Suppressor macrophage treated with lipopolysaccharide for 4 hours (primary cell): ENCODE measurements around the gene CCL4.
A peak's percentile ranks its signal among the peaks of the same experiment; 100 is the strongest.
"Not testable (repeated sequence)": the region's sequence is repeated elsewhere in the genome, so short reads cannot be mapped to it uniquely, and the experiment has no call there.

Source experiments
- DNase-seq: peaks from one replicate; pipeline ENCODE4 v3.0.0-alpha.2; 2020

Gene CCL4

DNA sequence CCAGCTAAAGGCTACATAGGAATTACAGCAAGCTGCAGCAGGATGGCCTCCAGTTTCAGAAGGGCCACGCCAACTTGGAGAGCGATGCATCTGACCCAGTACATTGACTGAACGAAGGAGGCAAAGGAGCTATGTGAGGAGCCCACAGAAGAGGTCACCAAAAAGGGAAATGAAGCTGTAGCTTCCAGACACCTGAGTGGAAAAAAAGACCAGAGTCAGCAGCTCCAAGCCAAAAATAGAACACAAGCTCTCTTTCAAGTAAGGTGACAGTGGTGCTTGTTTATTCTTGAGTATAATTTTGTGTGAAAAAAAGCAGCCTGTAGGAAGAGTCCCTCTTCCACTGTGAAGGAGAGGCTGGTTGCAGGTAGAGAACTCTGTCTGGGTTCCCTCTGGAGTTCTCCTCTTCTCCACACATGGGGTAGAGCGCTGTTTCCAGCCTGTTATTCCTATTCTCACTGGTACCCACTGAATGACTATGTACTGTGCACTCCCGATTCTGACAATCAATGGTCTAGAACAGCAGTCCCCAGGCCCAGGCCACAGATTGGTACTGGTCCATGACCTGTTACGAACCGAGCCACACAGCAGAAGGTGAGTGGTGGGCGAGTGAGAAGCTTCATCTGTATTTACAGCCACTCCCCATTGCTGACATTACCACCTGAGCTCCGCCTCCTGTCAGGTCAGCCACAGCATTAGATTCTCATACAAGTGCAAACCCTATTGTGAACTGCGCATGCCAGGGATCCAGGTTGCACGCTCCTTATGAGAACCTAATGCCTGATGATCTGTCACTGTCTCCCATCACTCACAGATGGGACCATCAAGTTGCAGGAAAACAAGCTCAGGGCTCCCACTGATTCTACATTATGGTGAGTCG is 15.1 kb downstream of the CCL4 start:
- DNase-seq, result no peak

DNA sequence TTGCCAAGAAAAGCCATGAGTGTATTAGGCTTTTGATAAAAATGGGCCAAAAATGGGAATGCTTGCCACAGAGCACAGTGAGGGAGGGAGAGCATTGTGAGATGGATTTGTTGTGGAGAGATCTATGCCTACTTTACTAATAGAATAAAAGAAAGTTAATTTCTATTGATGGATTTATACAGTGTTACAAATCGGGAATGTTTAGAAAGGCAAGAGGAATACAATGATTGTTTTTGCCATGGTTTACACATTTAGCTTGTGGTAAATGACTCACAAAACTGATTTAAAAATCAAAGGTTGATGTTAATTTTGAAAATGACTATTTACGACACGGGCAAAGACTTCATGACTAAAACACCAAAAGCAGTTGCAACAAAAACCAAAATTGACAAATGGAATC is 16.6 kb downstream of the CCL4 start:
- no peak for DNase-seq

DNA sequence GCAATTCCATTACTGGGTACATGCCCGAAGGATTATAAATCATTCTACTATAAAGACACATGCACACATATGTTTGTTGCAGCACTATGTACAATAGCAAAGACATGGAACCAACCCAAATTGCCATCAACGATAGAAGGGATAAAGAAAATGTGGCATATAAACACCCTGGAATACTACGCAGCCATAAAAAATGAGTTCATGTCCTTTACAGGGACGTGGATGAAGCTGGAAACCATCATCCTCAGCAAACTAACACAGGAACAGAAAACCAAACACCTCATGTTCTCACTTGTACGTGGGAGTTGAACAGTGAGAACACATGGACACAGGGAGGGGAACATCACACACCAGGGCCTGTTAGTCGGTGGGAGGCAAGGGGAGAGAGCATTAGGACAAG is 17.5 kb downstream of the CCL4 start:
- DNase-seq, result not testable (repeated sequence)

DNA sequence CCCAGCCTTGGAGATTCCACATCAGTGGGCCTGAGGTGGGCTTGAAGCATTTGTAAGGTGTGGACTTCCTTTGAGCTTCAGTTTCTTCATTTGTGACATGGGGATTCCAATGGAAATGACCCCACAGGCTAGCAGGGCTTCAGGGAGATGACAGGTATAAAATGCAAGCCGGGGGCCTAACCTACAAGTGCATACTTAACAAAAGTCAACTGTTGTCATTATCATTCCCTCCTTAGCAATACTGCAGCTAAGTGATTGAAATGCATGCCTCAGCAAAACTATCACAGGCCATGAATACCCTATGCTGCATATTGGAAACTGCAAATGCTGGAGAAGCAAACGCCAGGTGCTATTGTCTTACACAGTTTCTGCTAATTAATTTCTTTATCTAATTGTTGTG is 19.8 kb downstream of the CCL4 start:
- DNase-seq, result no peak

DNA sequence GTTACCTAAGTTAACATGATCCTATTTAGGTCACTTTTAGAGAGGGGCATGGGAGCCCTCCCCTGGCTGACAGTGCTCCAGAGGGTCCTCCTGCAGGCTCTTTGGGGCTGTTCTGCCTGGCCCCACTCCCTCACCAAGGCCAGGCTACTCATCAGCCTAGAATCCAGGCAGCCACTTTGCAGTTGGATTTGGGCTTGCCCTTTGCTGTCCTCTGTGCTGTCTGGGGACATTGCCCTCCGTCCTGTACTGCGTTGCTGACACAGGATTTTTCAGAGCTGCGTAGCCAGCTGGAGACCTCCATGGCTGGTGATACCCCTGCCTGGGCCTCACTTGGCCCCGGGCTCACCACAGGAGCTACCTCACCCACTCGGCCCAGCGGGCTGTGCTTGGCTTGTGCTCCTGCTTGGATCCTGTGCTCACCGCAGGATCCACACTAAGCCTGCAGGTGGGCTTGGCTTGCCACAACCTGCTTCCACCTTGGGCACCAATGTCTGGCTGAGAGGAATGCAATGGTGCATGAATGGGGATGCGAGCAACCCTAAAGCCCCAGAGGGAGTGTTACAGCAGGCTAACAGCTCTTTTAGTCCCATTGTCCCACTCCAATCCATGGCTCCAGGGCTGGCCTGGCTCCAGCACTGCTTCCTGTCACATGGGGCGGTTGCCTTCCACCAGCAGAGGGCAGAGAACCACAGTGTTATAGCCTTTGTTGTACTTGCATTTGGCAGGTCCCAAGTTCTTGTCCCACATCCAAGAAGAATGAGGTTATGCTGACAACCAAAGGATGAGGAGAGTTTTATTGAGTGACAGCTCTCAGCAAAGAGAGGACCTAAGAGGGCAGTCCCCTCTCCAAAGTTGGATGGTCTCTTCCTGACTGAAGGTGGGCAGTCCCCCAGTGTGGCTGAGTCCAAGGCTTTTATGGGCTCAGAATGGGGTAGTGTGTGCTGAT is 21.5 kb downstream of the CCL4 start:
- no peak for DNase-seq

DNA sequence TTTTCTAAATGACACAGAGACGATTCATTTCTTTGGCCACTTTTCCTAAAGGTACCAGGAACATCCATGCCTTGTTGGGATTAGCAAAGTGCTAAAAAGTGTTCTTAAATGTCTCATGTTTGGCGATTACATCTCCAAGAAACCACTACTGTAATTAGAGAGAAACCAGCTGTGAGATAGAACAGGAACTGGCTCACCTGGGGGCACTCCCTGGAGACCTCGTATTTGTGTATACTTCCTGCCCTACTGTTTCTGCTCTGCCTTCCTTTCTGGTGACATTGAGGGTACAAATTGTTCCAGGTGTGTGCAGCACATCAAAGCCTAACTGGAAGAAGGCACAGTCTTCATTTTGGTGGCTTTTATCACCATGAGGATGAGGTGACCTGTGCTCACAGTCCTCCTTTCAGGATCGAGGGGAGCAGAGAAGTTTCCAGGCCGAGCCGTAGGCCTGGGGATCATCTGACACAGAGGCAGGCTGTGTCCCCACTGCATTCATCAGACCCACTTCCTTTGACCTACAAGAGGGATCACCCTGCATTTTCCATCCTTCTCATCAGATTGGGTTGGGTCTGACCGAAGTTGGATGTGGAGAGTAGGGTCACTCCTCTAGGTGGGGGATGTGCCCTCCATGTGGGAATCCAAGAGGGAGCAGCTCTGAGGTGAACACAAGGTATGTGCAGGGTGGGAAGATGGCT is 23.7 kb downstream of the CCL4 start:
- no peak for DNase-seq

DNA sequence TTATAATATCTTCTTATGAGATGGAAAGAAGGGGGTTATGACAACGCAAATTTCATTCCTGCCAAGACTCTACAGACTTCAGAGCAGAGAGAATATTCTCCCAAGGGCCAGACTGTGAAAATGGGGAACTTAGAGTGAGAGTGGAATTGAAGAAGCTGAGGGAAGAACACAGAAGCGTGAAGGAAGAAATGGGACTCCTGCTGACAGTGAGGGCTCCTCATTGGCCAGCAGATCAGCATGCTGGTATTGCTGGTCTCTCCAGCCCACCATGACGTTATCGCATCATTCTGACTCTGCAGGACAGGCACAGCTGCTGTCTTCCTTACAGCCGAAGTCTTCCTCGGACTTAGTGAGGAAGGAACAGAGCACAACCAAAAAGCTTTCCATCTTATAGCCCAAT is 24.3 kb downstream of the CCL4 start:
- peak; percentile 51 for DNase-seq

DNA sequence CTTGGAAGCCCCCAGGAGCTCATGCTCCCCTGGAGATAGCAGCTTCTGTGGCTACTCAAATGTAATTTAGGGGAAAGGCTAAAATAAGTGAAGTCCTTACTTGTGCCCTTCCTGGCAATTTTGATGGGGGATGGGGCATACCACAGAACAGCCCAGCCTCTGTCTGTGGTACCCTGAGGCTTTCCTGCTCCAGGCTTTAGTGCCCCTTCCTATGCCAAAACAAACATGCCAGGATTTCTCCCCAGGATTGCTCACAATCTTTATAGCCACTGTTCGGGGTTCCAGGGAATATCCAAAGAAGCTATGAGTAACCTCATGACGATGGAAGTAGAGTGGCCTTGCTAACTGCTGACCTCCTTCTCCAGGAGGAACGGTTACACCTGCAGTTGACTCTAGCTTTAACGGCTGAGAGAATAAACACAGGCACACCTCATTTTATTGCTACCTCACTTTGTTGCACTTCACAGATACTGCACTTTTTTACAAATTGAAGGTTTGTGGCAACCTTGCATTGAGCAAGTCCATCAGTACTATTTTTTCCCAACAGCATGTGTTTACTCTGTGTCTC is 24.9 kb downstream of the CCL4 start:
- no peak for DNase-seq

DNA sequence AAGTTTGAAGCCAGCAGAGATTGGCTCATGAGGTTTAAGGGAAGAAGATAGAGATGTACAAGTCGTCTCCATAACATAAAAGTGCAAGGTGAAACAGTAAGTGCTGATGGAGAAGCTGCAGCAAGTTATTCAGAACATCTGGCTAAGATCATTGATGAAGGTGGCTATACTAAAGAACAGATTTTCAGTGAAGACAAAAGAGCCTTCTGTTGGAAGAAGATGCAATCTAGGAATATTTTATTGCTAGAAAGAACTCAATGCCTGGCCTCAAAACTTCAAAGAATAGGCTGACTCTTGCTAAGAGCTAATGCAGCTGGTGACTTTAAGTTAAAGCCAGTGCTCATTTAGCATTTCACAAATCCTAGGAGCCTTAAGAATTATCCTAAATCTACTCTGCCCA is 26.0 kb downstream of the CCL4 start:
- DNase-seq, result no peak

DNA sequence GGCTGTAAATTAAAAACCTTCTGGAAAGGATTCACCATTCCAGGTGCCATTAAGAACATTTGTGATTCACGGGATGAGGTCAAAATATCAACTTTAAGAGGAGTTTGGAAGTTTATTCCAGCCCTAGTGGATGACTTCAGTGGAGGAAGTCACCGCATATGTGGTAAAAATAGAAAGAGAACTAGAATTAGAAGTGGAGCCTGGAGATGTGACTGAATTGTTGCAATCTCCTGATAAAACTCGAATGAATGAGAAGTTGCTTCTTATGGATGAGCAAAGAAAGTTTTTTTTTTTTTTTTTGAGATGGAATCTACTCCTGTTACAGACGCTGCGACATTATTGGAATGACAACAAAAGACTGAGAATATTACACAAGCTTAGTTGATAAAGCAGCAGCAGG is 26.7 kb downstream of the CCL4 start:
- DNase-seq, result peak; percentile 56

DNA sequence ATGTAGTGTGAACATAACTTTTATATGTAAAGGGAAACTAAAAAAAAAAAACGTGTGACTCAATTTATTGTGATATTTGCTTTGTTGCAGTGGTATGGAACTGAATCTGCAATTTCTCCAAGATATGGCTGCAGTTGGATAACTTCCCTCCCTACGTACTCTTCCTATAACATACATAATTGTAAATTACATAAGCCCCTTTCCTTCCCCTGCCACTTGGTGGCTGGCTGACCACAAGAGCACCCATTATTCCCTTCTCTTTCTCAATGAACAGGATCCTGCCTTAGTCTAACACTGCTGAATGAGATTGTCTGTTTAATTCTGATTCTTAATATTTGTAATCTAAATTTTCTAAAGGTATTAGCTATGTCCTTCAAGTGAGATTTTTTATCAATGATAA is 27.8 kb downstream of the CCL4 start:
- peak; percentile 88 for DNase-seq

DNA sequence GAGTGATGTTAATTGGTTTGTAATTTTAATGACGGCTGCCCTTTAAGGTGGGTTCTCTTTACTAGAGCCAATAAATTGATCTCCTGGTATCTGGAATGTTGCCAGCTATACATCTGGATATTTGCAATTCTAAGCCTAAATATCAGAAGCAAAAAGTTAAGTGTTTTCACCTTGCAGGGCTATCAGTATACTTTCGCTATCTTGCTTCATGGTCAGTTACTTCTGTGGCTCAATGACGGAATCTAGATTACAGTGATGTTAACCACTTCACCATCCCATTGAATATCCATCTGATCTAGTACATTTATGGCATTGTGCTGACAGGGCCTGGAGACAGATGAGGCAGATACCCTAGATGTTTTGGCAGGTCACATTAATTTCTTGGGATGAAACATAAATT is 28.3 kb downstream of the CCL4 start:
- no peak for DNase-seq

DNA sequence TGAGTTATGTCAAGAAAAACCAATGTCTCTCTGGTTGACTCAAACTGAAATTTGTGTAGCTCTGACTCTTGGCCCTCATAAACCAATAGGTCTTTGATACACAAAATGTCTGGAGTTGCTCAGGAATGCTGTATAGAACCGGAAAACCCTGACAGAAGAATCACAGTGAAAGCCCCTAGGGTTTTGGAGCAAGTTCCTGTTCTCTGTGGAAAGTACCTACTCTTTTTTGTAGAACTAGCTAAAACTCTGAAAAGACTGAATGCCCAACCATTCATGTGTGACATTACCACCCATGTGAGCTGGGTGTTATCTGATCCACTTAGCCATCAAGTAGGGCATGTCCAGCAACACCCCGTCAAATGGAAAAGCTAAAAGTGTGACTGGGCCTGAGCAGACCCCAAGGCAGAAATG is 28.8 kb downstream of the CCL4 start:
- DNase-seq, result peak; percentile 74

DNA sequence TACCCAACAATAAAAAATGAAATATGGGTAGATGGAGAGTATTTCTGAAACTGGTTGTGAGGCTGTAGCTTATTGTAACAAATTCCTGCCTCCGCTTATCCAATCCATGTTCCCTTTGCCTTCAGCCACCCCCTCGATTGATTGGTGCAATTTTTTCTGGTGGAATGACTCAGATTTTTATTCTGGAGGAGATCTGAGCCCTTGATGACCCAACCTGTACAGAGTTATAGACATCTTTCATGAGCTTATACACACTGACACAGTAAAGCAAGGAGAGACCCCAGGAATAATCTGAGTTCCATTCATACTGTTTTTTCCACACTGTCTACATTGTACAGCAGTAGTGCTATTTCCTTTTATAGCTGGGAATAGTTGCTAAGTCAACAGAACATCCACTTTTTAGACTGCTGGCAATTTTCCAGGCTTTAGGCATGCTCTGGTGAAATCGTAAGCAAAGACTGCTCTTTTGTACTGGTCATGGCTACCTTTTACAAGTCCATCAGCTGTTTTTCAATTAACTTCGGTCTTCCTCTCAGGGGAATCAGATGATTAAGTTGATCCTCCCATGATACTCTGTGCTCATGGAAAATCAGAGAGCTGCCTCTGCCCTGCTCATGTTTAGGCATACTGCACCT is 30.1 kb downstream of the CCL4 start:
- peak; percentile 88 for DNase-seq

DNA sequence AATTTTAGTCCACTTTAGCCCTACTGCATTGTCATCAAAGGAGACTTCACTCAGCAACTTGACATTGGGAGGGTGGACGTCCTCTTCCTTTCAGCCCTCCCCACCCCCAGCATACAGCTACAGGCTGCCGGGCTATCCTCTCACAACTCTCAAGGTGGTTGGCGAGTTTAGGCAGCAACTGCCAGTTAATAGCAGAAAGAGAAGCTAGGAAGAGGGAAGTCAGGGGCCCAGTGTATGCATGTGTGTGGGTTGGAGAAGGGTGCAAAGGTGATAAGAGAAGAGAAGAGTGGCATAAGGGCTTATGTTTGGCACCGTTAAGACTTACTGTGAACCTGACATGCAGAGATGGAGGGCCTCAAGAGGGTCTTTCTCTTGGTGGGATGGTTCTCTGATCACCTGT is 31.8 kb downstream of the CCL4 start:
- no peak for DNase-seq

DNA sequence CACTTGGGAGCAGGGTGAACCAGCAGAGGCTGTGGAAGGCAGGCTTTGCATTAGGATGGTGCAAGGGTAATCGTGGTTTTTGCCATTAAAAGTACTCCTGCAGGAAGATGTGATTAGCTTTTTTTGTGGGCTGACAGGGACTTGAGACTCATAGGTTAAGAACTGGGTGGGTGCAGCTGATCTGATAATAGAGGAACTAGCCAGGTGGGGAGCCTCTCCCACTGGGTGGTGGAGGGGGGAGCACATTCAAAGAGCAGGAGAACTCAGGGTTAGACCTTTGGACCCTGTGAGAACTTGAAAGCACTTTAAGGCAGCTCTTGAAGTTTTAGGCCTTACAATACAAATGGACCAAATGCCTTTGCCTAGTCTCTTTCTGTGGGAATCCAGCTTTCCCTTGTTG is 32.4 kb downstream of the CCL4 start:
- no peak for DNase-seq

DNA sequence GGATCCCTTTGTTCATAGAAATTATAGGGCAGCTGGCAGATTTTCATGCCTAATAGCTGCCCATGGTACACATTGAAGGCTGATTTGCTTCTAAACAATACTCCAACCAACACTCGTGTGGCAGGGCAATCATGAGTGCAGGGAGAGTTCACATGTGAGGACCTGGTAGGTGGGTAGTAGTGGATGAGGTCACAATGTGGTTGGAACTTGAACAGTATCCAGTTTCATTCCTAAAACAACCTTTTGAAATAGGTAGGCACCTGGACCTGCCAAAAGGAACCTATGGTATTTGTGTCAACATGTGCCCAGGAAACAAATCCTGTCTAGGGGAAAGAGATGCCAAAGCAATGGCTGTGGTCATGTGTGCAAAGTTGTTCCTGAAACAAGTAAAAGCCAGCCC is 32.8 kb downstream of the CCL4 start:
- DNase-seq, result no peak

DNA sequence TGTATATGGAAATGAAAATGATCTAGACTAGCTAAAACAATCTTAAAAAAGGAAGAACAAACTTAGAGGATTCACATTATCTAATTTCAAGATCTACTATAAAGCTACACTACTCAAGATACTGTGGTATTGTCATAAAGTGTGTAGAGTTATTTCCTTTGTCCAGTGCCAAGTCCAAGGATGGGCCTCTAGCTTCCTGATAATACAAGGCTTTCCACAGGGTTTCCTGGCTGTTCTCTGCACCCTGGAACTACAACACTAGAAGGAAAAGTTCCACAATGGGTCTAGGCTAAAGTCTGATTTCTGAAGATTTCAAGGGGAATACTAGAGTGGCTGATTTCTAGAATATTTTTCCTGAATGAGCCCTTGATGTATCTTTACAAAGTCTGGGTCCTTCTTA is 38.6 kb downstream of the CCL4 start:
- no peak for DNase-seq

DNA sequence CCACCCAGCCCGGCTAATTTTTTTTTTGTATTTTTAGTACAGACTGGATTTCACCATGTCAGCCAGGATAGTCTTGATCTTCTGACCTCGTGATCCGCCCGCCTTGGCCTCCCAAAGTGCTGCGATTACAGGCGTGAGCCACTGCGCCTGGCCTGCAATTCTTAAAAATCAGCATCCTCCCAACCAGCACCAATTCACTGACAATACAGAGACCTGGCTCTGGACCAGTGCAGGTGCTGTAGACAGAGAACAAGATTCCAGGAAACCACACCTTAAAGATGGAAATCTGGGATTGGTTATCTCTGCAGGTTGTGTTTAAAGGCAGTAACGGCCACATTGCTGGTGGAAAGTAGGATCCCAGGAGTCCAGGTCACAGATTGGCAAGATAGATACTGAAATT is 39.2 kb downstream of the CCL4 start:
- DNase-seq, result no peak

DNA sequence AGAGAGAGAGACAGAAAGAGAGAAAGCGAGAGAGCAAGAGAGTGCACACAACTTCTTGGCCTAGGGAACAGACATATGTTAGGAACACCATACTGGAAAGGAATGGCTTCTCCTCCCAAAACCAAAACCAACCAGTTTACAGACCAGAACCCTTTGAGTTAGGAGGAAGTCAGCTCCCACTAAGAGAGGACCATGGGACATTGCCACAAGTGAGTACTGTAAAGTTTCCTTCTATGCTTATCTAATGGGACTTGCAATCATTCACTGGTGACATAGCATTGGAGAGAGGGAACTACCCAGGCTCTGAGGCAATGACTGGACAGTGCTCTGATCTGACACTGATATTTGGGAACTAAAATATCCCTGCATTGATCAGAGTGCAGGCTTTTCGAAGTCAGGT is 40.4 kb downstream of the CCL4 start:
- DNase-seq, result peak; percentile 84

DNA sequence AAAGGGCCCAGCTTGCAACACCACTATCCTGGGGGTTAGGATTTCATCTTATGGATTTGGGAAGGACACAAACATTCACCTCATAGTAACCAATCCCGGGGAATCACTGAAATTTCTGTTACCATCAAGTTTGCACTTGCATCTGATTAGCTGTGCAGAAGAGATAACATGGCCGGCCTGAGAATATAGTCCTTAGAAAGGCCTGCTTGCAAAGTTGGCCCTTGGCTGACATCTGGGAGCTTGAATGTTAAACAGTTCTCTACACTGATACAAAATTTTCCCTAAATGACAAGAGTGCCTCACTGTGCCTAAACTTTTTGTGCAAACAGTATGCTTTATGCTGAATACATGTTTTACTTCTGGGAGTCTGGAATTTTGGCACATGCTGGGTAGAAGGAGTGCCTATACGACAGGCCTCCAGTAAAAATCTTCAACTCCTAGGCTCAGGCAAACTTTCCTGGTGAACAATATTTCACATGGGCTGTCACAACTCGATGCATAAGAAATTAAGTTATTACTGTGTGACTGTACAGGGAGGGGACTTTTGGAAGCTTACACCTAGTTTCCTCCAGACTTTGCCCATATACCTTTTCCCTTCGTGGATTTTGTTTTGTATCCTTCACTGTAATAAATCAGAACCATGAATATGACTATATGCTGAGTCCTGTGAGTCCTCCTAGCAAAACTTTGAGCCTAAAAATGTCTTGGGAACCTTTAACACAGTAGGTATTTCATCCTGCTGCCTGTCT is 41.5 kb downstream of the CCL4 start:
- no peak for DNase-seq

DNA sequence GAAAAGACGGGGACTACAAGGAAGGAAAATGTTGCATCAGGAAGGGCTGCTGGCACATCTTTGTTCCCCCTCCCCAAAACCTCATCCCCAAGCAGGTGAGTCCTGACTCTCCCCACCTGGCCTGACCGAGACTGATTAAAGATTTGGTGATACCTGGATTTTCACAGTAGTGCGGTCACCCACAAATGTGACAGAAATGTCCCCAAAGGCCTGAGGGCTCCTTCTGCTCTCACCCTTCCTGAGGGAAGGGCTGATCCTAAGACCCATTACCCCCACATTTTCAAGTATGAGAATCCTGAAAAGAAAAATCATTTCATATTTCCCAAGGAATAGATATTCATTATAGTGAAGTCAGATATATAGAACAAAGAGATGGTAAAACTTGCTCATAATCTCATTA is 44.0 kb downstream of the CCL4 start:
- no peak for DNase-seq
